ENCODE results near the gene ZWILCH. TPM values are rescaled to one million over a fixed set of nuclear protein-coding genes. Genes with fewer than 3 reads are reported as not detected.

ZWILCH gene
- polyA plus RNA-seq (2012; rRNA removed) = 8.2 and 13.5 TPM in 2 replicates
- polyA plus RNA-seq (2012; cell fraction: cytosol; rRNA removed) = 13.6 and 15.4 TPM in 2 replicates
- 4.1 and 15.5 TPM in 2 replicates for polyA plus RNA-seq (2012; cell fraction: nucleus; rRNA removed)

- Histone ChIP-seq H2AFZ (ENCODE audit: low read depth) (peak within 1 kb of the TSS; percentile 93), H3K79me2 (ENCODE audit: insufficient read depth) (peaks cover 88% of the 10 kb centered on the region), H3K9ac (peak within 1 kb of the TSS; percentile 96), H3K9me2 (no peaks in the 10 kb centered on the region), H3K4me3 (ENCODE audit: low read depth in 2 of 2, low read length in 1 of 2) (peak within 1 kb of the TSS; percentile 79 to 98), H3K27me3 (ENCODE audit: insufficient read depth) (no peaks in the 10 kb centered on the region), H3F3A (replicated peaks; ENCODE audit: insufficient read depth) (peaks cover 32% of the 10 kb centered on the region), H4K20me1 (ENCODE audit: insufficient read depth) (peaks cover 43% of the 10 kb centered on the region), H3K9me3 (no peaks in the 10 kb centered on the region), H3K4me1 (ENCODE audit: control insufficient read depth in 1 of 2, insufficient read depth in 2 of 2, low read depth in 1 of 2, low read length in 1 of 2) (peaks cover 9 to 11% of the 10 kb centered on the region in 2 experiments; a peak in 3 of 4 replicates), H3K4me2 (peak within 1 kb of the TSS; percentile 75), H3K36me3 (replicated peaks in 1 of 2; ENCODE audit: control insufficient read depth in 1 of 2, insufficient read depth in 2 of 2, low read length in 1 of 2) (peaks cover 39 to 50% of the 10 kb centered on the region in 2 experiments), H3K27ac (ENCODE audit: low read depth in 2 of 2, low read length in 1 of 2) (peak within 1 kb of the TSS; percentile 96 to 98)
- DNase-seq = peak; percentile 79
- WGBS (ENCODE audit: low lambda C conversion rate) = under 1% methylated on average over 43 of the region's 46 CpGs
- ChIA-PET POLR2A (interaction anchor here (0.6 to 0.8 kb wide), 2 partner anchors 94 to 1327 kb away, joined by 3 read pairs; no protein-coding TSS in a partner anchor), CTCF (interaction anchor here (1.0 to 2.6 kb wide), 7 partner anchors 8 to 894 kb away, joined by 3 to 14 read pairs (median 4); partner anchors contain the start of genes INTS14, MAP2K1 and SNAPC5)
- TF ChIP-seq MXI1 (IDR thresholded peaks at IDR 0.05; ENCODE audit: low read depth, low read length) (peak; percentile 88), CHD2 (IDR thresholded peaks at IDR 0.05; ENCODE audit: low read length, partially characterized antibody) (peak; percentile 98), TAF1 (IDR thresholded peaks at IDR 0.05; ENCODE audit: borderline replicate concordance, low read depth, low read length) (peak; percentile 97), NFIC (IDR thresholded peaks at IDR 0.05; ENCODE audit: borderline replicate concordance) (no peak), GABPA (IDR thresholded peaks at IDR 0.05; ENCODE audit: low read depth) (peak; percentile 89), USF1 (IDR thresholded peaks at IDR 0.05; ENCODE audit: borderline replicate concordance, low read depth) (no peak), MAX (IDR thresholded peaks at IDR 0.05; ENCODE audit: low read depth) (peak; percentile 95), RCOR1 (IDR thresholded peaks at IDR 0.05; ENCODE audit: low read length) (no peak), SIN3A (IDR thresholded peaks at IDR 0.05; ENCODE audit: borderline replicate concordance, low read depth, low read length) (peak; percentile 96), YY1 (IDR thresholded peaks at IDR 0.05; ENCODE audit: low read depth) (peak; percentile 95), RAD21 (IDR thresholded peaks at IDR 0.05; ENCODE audit: low read length) (no peak), EP300 (IDR thresholded peaks at IDR 0.05; ENCODE audit: borderline replicate concordance in 1 of 2, low read depth in 1 of 2, low read length in 1 of 2) (0 out of 4 replicates have a peak, but pooled peaks of 1 of the 2 experiments have one; percentile 2), MEF2A (IDR thresholded peaks at IDR 0.05; ENCODE audit: borderline replicate concordance, low read depth) (no peak), ZBTB33 (IDR thresholded peaks at IDR 0.05; ENCODE audit: borderline replicate concordance, low read depth) (peak; percentile 96), POLR2AphosphoS5 (IDR thresholded peaks at IDR 0.05; ENCODE audit: low read depth, low read length) (peak; percentile 99)
- TF ChIP-seq, protein P1, sequence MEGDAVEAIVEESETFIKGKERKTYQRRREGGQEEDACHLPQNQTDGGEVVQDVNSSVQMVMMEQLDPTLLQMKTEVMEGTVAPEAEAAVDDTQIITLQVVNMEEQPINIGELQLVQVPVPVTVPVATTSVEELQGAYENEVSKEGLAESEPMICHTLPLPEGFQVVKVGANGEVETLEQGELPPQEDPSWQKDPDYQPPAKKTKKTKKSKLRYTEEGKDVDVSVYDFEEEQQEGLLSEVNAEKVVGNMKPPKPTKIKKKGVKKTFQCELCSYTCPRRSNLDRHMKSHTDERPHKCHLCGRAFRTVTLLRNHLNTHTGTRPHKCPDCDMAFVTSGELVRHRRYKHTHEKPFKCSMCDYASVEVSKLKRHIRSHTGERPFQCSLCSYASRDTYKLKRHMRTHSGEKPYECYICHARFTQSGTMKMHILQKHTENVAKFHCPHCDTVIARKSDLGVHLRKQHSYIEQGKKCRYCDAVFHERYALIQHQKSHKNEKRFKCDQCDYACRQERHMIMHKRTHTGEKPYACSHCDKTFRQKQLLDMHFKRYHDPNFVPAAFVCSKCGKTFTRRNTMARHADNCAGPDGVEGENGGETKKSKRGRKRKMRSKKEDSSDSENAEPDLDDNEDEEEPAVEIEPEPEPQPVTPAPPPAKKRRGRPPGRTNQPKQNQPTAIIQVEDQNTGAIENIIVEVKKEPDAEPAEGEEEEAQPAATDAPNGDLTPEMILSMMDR (IDR thresholded peaks at IDR 0.05) = no peak
- TF ChIP-seq, protein P2, sequence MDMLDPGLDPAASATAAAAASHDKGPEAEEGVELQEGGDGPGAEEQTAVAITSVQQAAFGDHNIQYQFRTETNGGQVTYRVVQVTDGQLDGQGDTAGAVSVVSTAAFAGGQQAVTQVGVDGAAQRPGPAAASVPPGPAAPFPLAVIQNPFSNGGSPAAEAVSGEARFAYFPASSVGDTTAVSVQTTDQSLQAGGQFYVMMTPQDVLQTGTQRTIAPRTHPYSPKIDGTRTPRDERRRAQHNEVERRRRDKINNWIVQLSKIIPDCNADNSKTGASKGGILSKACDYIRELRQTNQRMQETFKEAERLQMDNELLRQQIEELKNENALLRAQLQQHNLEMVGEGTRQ (IDR thresholded peaks at IDR 0.05; ENCODE audit: borderline replicate concordance, low read depth, low read length) = no peak
- TF ChIP-seq, protein P3, sequence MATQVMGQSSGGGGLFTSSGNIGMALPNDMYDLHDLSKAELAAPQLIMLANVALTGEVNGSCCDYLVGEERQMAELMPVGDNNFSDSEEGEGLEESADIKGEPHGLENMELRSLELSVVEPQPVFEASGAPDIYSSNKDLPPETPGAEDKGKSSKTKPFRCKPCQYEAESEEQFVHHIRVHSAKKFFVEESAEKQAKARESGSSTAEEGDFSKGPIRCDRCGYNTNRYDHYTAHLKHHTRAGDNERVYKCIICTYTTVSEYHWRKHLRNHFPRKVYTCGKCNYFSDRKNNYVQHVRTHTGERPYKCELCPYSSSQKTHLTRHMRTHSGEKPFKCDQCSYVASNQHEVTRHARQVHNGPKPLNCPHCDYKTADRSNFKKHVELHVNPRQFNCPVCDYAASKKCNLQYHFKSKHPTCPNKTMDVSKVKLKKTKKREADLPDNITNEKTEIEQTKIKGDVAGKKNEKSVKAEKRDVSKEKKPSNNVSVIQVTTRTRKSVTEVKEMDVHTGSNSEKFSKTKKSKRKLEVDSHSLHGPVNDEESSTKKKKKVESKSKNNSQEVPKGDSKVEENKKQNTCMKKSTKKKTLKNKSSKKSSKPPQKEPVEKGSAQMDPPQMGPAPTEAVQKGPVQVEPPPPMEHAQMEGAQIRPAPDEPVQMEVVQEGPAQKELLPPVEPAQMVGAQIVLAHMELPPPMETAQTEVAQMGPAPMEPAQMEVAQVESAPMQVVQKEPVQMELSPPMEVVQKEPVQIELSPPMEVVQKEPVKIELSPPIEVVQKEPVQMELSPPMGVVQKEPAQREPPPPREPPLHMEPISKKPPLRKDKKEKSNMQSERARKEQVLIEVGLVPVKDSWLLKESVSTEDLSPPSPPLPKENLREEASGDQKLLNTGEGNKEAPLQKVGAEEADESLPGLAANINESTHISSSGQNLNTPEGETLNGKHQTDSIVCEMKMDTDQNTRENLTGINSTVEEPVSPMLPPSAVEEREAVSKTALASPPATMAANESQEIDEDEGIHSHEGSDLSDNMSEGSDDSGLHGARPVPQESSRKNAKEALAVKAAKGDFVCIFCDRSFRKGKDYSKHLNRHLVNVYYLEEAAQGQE (IDR thresholded peaks at IDR 0.05; ENCODE audit: low read depth, low read length) = peak; percentile 70; the same call in 1 of the 2 replicates
- TF ChIP-seq, protein P4, sequence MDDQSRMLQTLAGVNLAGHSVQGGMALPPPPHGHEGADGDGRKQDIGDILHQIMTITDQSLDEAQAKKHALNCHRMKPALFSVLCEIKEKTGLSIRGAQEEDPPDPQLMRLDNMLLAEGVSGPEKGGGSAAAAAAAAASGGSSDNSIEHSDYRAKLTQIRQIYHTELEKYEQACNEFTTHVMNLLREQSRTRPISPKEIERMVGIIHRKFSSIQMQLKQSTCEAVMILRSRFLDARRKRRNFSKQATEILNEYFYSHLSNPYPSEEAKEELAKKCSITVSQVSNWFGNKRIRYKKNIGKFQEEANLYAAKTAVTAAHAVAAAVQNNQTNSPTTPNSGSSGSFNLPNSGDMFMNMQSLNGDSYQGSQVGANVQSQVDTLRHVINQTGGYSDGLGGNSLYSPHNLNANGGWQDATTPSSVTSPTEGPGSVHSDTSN (IDR thresholded peaks at IDR 0.05) = 0 out of 2 replicates have a peak, but pooled peaks have one; percentile 48
Observed at GRCh38 chr15:66504563-66505429, at the start of gene ZWILCH, which contains the start of gene RPL4. ZWILCH (plus strand) TSS chr15:66505326; CDS start chr15:66505339, 13 bp downstream. RPL4 (minus strand) TSS chr15:66504855; CDS start chr15:66504790, 65 bp downstream.
